22Rv1 (cell line): Measurements from ENCODE around the gene CAMK2D.
A peak's percentile ranks its signal among the peaks of the same experiment; 100 is the strongest.
"Not testable (repeated sequence)": the region's sequence is repeated elsewhere in the genome, so short reads cannot be mapped to it uniquely, and the experiment has no call there.

Experiments used
- H3K27ac ChIP-seq: fragments of 450-650 bp; 2 replicates; pipeline ENCODE4 v1.5.1; 2017
- CTCF ChIP-seq: fragments of 450-650 bp; IDR thresholded peaks from 2 replicates; pipeline ENCODE4 v1.5.1; 2017; ENCODE audit warnings: mild to moderate bottlenecking
- ZFX ChIP-seq: fragments of 450-650 bp; IDR thresholded peaks from 2 replicates; pipeline ENCODE4 v1.6.1; 2017; ENCODE audit warnings: antibody characterized with exemption, borderline replicate concordance

CAMK2D gene

GRCh38 chr4:113761620-113762185 lies at the start of gene CAMK2D:
TSS of gene CAMK2D (minus strand) at chr4:113761738. CDS start at chr4:113761068, 670 bp downstream.
- H3K27ac ChIP-seq: peak within 1 kb of the TSS; percentile 100
- TF ChIP-seq CTCF (peak; percentile 74), ZFX (no peak)

GRCh38 chr4:113810906-113811305 lies 49.4 kb upstream of the CAMK2D start:
- H3K27ac ChIP-seq: no peak overlapping the region
- TF ChIP-seq CTCF (no peak), ZFX (no peak)

- no peak overlapping the region for H3K27ac ChIP-seq
Observed at GRCh38 chr4:113809311-113809710, 47.8 kb upstream of the CAMK2D start.

GRCh38 chr4:113806850-113807249 lies 45.3 kb upstream of the CAMK2D start:
- TF ChIP-seq CTCF (no peak), ZFX (no peak)
- no peak overlapping the region for H3K27ac ChIP-seq

More at GRCh38 chr4:113809311-113809710, 47.8 kb upstream of the CAMK2D start:
- TF ChIP-seq ZFX: no peak
- TF ChIP-seq CTCF: no peak

- TF ChIP-seq CTCF: no peak
- no peak for TF ChIP-seq ZFX
- no peak overlapping the region for H3K27ac ChIP-seq
Observed at GRCh38 chr4:113801882-113802281, 40.3 kb upstream of the CAMK2D start.

- H3K27ac ChIP-seq: not testable (repeated sequence)
Observed at GRCh38 chr4:113796381-113796780, 34.8 kb upstream of the CAMK2D start.

- TF ChIP-seq ZFX: no peak
- no peak for TF ChIP-seq CTCF
- no peak overlapping the region for H3K27ac ChIP-seq
Observed at GRCh38 chr4:113790478-113790877, 28.9 kb upstream of the CAMK2D start.

GRCh38 chr4:113788888-113789287 lies 27.4 kb upstream of the CAMK2D start:
- TF ChIP-seq ZFX (no peak), CTCF (no peak)
- no peak overlapping the region for H3K27ac ChIP-seq
